Measurements from ENCODE around the gene GPRC5B.

The GPRC5B gene

GRCh38 chr16:19898924-19899604 is 14.4 kb upstream of the GPRC5B start:
- DNase-seq (ENCODE audit: low read depth): peak; percentile 80
- TF ChIP-seq CTCF (conservative IDR thresholded peaks at IDR 0.05; ENCODE audit: low read depth, low read length): peak; percentile 84
- H3K4me3 ChIP-seq (ENCODE audit: low read depth, low read length): no peak overlapping the region

GRCh38 chr16:19898166-19898565 is 13.5 kb upstream of the GPRC5B start:
- DNase-seq (ENCODE audit: low read depth): no peak
- TF ChIP-seq CTCF (conservative IDR thresholded peaks at IDR 0.05; ENCODE audit: low read depth, low read length): no peak
- H3K4me3 ChIP-seq (ENCODE audit: low read depth, low read length): no peak overlapping the region

GRCh38 chr16:19896951-19897350 is 12.3 kb upstream of the GPRC5B start:
- DNase-seq (ENCODE audit: low read depth): no peak
- H3K4me3 ChIP-seq (ENCODE audit: low read depth, low read length): no peak overlapping the region
- no peak for TF ChIP-seq CTCF (conservative IDR thresholded peaks at IDR 0.05; ENCODE audit: low read depth, low read length)

GRCh38 chr16:19894586-19894985 is 9.9 kb upstream of the GPRC5B start:
- TF ChIP-seq CTCF (conservative IDR thresholded peaks at IDR 0.05; ENCODE audit: low read depth, low read length): no peak
- DNase-seq (ENCODE audit: low read depth): no peak
- H3K4me3 ChIP-seq (ENCODE audit: low read depth, low read length): no peak overlapping the region

- DNase-seq (ENCODE audit: low read depth): no peak
- H3K4me3 ChIP-seq (ENCODE audit: low read depth, low read length): no peak overlapping the region
- TF ChIP-seq CTCF (conservative IDR thresholded peaks at IDR 0.05; ENCODE audit: low read depth, low read length): no peak
These were observed 8.3 kb upstream of the GPRC5B start for GRCh38 chr16:19892902-19893301.

- no peak for DNase-seq (ENCODE audit: low read depth)
- no peak for TF ChIP-seq CTCF (conservative IDR thresholded peaks at IDR 0.05; ENCODE audit: low read depth, low read length)
These were observed 6.3 kb upstream of the GPRC5B start for GRCh38 chr16:19890901-19891300.

GRCh38 chr16:19888834-19889233 is 4.2 kb upstream of the GPRC5B start:
- TF ChIP-seq CTCF (conservative IDR thresholded peaks at IDR 0.05; ENCODE audit: low read depth, low read length): no peak
- H3K4me3 ChIP-seq (ENCODE audit: low read depth, low read length): no peak overlapping the region
- DNase-seq (ENCODE audit: low read depth): no peak

More at GRCh38 chr16:19890901-19891300, 6.3 kb upstream of the GPRC5B start:
- H3K4me3 ChIP-seq (ENCODE audit: low read depth, low read length): no peak overlapping the region

Measured in choroid plexus epithelial cell (primary cell).